GM21367 (cell line): Measurements from ENCODE around the gene GPR87.

Experiments
- ATAC-seq: cut with Tn5 transposase; IDR thresholded peaks from one replicate; pipeline ENCODE4 v1.9.1; 2021; ENCODE audit not compliant: unreplicated experiment

GPR87 gene

DNA sequence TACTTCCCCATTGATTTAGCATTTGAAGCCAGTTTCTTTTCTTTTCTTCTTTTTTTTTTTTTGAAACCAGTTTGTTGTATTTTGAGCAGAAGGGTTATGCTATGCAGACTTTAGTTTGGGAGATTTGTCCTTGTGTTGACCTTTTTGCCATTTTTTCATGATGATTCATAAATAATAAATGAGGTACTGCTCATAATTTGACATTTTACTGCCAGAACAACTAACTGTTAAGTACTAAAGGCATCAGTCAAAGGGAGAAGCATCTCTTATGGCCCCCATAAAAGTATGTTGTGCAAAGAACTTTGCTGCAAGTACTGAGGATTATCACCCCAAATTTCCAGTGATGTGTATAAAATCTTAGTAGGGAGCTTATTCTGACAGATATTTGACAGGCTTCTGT is 1.7 kb upstream of the GPR87 start:
- ATAC-seq: no peak

DNA sequence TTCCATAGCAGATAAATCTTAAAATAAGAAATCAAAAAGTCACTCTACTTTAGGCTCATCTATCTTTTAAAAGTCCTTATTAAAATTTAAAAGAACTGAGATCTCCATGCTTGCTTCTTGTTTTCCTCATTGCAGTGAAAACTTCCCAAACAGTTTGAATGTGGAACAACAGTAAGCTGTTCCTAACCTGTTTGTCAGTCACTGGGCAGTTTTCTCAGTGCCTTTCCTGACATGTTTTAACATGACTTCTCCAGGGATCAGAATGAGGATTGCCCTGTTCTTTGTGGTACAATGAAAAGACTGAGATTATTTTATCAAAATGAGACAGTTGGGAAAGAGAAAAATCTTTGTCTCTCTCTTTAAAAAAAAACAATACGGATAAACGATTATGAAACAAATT is 774 bp downstream of the GPR87 start:
- ATAC-seq: no peak

- ATAC-seq: no peak
Measured at GRCh38 chr3:151315136-151315535, 1.5 kb downstream of the GPR87 start.

- no peak for ATAC-seq
Measured at GRCh38 chr3:151314593-151314992, 2.0 kb downstream of the GPR87 start.

DNA sequence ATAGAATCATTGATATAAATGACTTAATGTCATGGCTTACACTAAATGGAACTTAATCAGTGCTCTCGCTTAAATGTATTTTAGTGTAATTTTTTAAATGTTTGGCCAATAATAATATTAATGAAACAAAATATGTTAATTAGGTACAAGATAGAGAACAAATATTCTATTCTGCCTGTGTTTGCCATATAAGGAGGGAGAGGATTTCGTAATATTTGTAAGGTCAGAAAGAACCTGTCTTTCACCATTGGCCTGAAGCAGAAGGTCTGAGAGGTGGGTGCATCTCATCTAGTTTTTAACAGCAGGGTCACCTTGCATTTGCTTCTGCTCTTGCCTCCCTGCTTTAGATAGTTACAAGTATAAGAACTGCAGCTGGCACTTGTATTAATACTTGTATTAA is 2.5 kb downstream of the GPR87 start:
- no peak for ATAC-seq

DNA sequence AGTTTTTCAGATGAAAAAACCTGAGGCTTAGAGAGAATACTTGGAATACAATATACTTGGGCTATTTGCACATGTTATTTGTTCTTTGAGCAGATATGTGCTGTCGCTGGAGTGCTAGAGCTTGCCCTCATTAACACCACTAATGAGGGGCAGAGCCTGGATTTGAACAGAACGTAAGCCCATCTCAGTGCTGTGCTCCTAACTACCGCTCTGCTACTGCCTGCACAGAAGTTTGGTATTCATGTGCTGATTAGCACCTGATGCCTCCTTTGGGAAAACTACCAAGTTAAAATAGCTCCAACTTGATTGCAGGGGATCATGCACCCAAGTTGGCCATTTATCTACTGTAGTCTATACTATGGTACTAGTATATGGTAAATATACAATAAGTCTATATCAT is 3.6 kb downstream of the GPR87 start:
- no peak for ATAC-seq

- ATAC-seq: no peak
Measured at GRCh38 chr3:151309566-151309965, 7.1 kb downstream of the GPR87 start.

DNA sequence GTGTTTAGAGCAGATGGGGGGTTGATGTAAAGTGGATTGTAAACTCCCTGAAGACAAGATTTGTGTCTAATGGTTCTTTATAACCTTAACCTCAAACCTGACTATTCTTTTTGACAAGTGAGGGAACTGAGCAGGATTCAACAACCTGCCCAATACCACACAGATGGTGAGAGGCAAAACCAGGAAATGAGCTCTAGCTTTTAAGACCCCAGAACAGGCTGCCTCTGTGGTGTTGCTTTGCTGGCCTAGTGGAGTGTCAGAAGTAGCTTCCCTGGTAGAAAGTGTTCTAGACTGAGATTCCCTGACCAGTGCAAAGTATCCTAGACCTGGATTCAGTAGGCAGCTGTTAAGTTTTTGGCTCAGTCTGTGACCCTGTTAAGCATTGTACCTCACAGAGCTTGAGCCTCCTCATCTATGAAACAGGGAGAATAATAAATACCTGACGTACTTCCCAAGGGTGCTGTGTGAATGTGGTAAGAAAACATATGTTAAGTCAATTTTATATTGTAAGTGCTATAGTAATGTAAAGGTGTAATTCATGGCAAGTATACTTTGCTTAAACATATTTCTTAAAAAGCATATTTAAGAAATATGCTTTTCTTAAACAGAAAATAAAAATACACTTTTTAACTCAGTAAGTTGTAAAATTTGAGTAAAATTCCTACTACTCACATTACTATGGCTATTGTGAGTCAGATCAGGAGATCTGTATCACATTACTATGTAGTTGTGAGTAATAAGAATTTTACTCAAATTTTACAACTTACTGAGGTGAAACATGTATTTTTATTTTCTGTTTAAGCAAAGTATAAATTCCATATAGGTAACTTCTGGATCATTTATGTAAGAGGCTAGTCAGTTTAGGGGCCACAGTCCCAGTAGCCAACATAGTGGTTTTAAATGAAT is 8.8 kb downstream of the GPR87 start:
- no peak for ATAC-seq

GRCh38 chr3:151307131-151307530 is 9.5 kb downstream of the GPR87 start:
- ATAC-seq: no peak

DNA sequence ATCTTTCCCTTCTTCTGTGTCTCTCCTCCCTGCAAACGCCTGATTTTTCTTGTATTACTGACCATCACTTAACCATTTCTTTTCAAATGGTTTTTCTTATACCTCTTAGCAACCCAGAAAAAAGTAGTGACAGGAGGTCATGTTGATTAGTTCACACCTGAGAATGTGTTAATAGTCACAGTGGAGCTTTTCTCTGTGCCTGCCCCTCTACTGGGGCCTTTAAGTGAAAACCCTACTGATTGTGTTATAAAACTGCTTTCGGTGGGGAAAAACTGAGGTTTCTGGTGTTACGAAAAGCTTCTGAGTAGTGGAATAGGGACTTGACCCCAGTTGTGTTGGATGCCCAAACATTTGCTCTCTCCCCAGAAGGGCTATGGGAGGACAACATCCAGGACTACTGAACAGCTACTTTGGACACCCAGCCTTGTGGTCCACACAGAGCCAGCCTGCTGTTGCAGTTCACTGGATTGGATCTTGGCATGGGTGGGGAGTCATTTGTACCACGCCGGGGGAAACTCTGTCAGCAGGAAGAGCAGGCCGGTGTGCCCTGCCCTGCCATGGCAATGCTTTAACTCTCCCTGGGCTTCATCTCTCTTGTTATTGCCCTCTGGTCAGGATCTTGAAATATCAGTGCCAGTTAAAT is 10.3 kb downstream of the GPR87 start:
- ATAC-seq: no peak

GRCh38 chr3:151305775-151306151 is 10.9 kb downstream of the GPR87 start:
- ATAC-seq: no peak

GRCh38 chr3:151305060-151305774 is 11.4 kb downstream of the GPR87 start:
- no peak for ATAC-seq

- no peak for ATAC-seq
Measured at GRCh38 chr3:151303751-151304150, 12.9 kb downstream of the GPR87 start.

- no peak for ATAC-seq
Measured at GRCh38 chr3:151301787-151302186, 14.8 kb downstream of the GPR87 start.

- no peak for ATAC-seq
Measured at GRCh38 chr3:151300539-151300938, 16.1 kb downstream of the GPR87 start.

GRCh38 chr3:151299006-151299405 is 17.6 kb downstream of the GPR87 start:
- no peak for ATAC-seq

GRCh38 chr3:151297429-151297828 is 19.2 kb downstream of the GPR87 start:
- ATAC-seq: no peak

DNA sequence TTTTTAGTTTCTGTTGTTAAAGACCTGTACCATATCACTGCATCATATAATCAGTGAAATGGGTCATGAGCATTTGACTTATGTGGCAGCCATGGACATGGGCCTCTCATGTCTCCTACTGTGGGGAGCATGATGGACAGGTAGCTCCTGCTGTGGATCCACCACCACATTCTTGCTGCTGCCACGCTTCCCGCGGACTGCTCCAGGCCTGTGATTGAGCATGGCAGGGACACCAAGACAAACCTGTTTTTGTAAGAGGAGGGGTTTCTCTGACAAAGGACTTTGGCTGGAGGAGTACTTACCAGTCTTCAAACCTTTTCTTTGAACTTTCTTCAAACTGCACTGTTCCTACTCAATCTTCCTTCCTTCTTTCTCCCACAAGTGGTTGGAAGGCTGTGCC is 20.4 kb downstream of the GPR87 start:
- no peak for ATAC-seq

DNA sequence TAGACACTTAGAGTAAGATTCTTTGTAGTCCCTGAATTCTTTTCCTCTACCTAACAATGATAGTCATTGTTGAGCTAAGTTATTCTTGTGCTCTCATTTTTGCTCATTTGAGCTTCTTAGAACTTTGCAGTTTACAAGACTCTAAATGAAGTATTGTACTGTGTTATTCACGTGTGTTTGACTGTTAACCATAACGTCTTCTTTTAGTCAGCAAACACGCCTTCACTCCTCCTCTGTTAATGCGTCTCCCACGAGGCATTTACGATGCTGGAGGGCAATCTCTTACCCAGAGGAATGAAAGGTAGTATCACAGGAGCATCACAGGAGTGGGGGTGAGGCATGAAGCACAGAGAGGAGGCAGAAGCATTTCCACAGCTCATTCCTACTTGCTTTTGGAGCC is 23.5 kb downstream of the GPR87 start:
- no peak for ATAC-seq

DNA sequence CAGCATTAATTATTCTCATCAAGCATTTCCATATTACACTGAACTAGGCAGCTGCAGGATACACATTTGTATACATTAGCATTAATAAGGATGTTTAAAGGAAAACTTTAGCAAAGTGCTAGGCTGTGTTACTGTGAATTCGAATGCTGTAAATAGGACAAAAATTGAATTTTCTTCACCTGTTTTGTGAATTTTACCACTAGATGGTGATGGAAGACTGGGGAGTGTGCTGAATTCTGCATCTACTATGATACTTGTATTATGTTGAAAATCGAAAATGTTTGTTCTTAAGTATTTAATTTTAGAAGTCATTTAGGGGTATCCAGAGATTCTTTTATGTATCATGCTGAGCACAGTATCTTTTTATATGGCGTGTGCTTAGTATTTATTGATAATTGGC is 25.9 kb downstream of the GPR87 start:
- ATAC-seq: no peak

DNA sequence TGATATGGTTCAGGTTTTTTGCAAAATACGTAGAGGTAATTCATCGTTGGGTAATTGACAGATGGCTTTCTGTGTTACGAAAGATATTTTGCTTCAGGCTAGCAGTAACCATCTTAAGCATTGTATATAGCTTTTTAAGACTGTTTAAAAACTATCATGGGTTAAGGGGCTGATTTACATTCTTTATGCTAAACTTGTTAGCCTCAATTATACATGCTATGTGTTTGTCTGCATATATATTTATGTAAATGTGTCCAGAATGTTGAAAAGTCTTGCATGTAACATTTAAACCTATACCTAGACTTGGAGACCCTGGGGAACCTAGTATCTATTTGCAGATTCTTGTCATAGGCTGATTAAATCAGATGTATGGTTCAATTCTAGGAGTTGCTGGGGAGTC is 27.2 kb downstream of the GPR87 start:
- ATAC-seq: no peak

GRCh38 chr3:151285940-151286339 is 30.7 kb downstream of the GPR87 start:
- no peak for ATAC-seq
